ENCODE measurements around the gene BARHL1. TPM values are rescaled to one million over a fixed set of nuclear protein-coding genes. Genes with fewer than 3 reads are reported as not detected.
A peak's percentile ranks its signal among the peaks of the same experiment; 100 is the strongest.

Gene BARHL1
- total RNA-seq, 1 donor from 2014 or later = 2.4 TPM

GRCh38 chr9:132587592-132587955, 5.2 kb downstream of the BARHL1 start:
- no peak overlapping the region for H3K27ac Mint-ChIP-seq (ENCODE audit: unreplicated experiment)
- no peaks in the 10 kb centered on the region for H3K9me3 Mint-ChIP-seq (ENCODE audit: unreplicated experiment)
- no peak for DNase-seq (ENCODE audit: low spot score)
- H3K36me3 Mint-ChIP-seq (ENCODE audit: low read depth, unreplicated experiment) = peaks cover 8% of the 10 kb centered on the region
- peaks cover 20% of the 10 kb centered on the region for H3K27me3 Mint-ChIP-seq (ENCODE audit: unreplicated experiment)
- TF ChIP-seq, protein P1, sequence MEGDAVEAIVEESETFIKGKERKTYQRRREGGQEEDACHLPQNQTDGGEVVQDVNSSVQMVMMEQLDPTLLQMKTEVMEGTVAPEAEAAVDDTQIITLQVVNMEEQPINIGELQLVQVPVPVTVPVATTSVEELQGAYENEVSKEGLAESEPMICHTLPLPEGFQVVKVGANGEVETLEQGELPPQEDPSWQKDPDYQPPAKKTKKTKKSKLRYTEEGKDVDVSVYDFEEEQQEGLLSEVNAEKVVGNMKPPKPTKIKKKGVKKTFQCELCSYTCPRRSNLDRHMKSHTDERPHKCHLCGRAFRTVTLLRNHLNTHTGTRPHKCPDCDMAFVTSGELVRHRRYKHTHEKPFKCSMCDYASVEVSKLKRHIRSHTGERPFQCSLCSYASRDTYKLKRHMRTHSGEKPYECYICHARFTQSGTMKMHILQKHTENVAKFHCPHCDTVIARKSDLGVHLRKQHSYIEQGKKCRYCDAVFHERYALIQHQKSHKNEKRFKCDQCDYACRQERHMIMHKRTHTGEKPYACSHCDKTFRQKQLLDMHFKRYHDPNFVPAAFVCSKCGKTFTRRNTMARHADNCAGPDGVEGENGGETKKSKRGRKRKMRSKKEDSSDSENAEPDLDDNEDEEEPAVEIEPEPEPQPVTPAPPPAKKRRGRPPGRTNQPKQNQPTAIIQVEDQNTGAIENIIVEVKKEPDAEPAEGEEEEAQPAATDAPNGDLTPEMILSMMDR (IDR thresholded peaks at IDR 0.05; ENCODE audit: unreplicated experiment) = no peak
- peaks cover 58% of the 10 kb centered on the region for H3K4me1 Mint-ChIP-seq (ENCODE audit: unreplicated experiment)
- H3K4me3 Mint-ChIP-seq (ENCODE audit: unreplicated experiment) = no peak overlapping the region

DNA sequence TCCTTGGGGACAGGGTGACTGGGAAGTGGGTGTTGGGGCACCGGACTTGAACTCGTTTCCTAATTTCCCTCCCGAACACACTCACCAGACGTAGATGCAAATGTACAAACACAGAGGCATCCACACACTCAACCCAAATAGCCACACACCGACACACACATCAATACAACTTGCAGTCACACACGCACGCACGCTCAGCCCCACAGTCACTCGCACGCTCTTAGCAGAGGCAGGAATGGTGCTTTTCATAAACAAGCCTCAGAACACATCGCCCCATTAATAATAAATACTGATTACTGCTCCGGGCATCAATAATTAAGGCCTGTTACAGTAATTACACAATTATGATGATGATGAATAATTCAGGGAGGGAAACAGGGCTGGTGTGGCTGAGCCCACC, 5.7 kb downstream of the BARHL1 start:
- TF ChIP-seq, protein P1 (IDR thresholded peaks at IDR 0.05; ENCODE audit: unreplicated experiment) = no peak
- Mint-ChIP-seq H3K27ac (ENCODE audit: unreplicated experiment) (no peak overlapping the region), H3K4me1 (ENCODE audit: unreplicated experiment) (peaks cover 55% of the 10 kb centered on the region), H3K4me3 (ENCODE audit: unreplicated experiment) (peak overlapping the region; percentile 85), H3K36me3 (ENCODE audit: low read depth, unreplicated experiment) (peaks cover 8% of the 10 kb centered on the region), H3K9me3 (ENCODE audit: unreplicated experiment) (no peaks in the 10 kb centered on the region), H3K27me3 (ENCODE audit: unreplicated experiment) (peaks cover 20% of the 10 kb centered on the region)
- no peak for DNase-seq (ENCODE audit: low spot score)

GRCh38 chr9:132588501-132589147, 6.2 kb downstream of the BARHL1 start:
- Mint-ChIP-seq H3K36me3 (ENCODE audit: low read depth, unreplicated experiment) (peaks cover 8% of the 10 kb centered on the region), H3K9me3 (ENCODE audit: unreplicated experiment) (no peaks in the 10 kb centered on the region), H3K4me3 (ENCODE audit: unreplicated experiment) (peak overlapping the region; percentile 85), H3K27me3 (ENCODE audit: unreplicated experiment) (peaks cover 20% of the 10 kb centered on the region), H3K27ac (ENCODE audit: unreplicated experiment) (no peak overlapping the region), H3K4me1 (ENCODE audit: unreplicated experiment) (peaks cover 50% of the 10 kb centered on the region)
- DNase-seq (ENCODE audit: low spot score) = no peak
- TF ChIP-seq, protein P1 (IDR thresholded peaks at IDR 0.05; ENCODE audit: unreplicated experiment) = no peak

DNA sequence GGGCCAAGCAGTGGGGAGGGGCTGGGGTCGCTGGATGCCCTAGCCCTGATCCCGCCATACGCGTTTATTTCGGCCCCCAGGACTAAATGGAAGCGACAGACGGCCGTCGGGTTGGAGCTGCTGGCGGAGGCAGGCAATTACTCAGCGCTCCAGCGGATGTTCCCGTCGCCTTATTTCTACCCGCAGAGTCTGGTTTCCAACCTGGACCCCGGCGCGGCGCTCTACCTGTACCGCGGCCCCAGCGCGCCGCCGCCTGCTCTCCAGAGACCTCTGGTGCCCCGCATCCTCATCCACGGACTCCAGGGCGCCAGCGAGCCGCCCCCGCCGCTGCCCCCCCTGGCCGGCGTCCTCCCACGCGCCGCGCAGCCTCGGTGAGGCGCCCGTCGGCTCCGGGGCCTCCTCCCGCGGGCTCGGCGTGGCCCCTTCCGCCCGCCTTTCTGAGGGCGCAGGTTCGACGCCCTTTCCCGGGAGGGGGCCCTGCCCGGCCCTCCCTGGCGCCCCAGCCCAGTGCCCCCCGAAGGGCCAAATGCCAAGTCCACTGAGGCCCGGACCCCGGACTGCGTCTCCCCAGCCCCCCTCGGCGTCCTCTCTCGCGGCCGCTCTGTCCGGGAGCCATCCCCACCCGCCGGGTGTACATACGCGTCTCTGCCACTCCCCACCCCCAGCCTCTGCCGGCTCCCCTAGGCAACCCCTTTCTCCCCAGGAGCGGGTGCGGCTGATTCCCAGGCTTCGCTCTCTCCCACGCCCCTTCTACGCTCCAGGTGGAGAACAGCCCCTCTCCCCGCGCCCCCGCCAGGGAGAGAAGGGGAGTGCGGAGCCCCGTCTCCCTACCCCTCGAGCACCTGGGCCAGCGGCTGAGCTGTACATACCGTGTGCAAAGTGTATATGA, 7.0 kb downstream of the BARHL1 start:
- H3K27me3 Mint-ChIP-seq (ENCODE audit: unreplicated experiment) = peaks cover 16% of the 10 kb centered on the region
- no peaks in the 10 kb centered on the region for H3K9me3 Mint-ChIP-seq (ENCODE audit: unreplicated experiment)
- DNase-seq (ENCODE audit: low spot score) = no peak
- H3K4me3 Mint-ChIP-seq (ENCODE audit: unreplicated experiment) = no peak overlapping the region
- H3K27ac Mint-ChIP-seq (ENCODE audit: unreplicated experiment) = no peak overlapping the region
- H3K4me1 Mint-ChIP-seq (ENCODE audit: unreplicated experiment) = peaks cover 44% of the 10 kb centered on the region
- TF ChIP-seq, protein P1 (IDR thresholded peaks at IDR 0.05; ENCODE audit: unreplicated experiment) = no peak
- H3K36me3 Mint-ChIP-seq (ENCODE audit: low read depth, unreplicated experiment) = peaks cover 4% of the 10 kb centered on the region

DNA sequence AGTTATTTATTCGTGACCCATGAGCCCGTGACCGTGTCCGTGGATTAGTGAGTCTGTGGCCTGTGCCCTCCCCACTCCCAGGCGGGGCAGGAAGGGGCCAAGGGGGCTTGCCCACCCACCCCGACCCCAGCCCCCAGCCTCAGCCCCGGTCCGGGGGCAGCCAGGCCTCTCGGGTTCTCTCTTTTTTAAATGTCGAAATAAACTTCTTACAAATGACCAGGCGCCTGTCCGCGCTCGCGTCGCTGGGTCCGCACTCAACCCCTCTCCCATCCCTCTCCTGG, 7.6 kb downstream of the BARHL1 start:
- TF ChIP-seq, protein P1 (IDR thresholded peaks at IDR 0.05; ENCODE audit: unreplicated experiment) = no peak
- H3K4me3 Mint-ChIP-seq (ENCODE audit: unreplicated experiment) = no peak overlapping the region
- no peaks in the 10 kb centered on the region for H3K9me3 Mint-ChIP-seq (ENCODE audit: unreplicated experiment)
- no peak for DNase-seq (ENCODE audit: low spot score)
- H3K27ac Mint-ChIP-seq (ENCODE audit: unreplicated experiment) = no peak overlapping the region
- peaks cover 4% of the 10 kb centered on the region for H3K36me3 Mint-ChIP-seq (ENCODE audit: low read depth, unreplicated experiment)
- H3K27me3 Mint-ChIP-seq (ENCODE audit: unreplicated experiment) = peaks cover 16% of the 10 kb centered on the region
- peaks cover 38% of the 10 kb centered on the region for H3K4me1 Mint-ChIP-seq (ENCODE audit: unreplicated experiment)

Data from endothelial cell (in vitro differentiated cells).